HG03469 (cell line): ENCODE measurements around the gene MAG.

Experiments used
- ATAC-seq: cut with Tn5 transposase; IDR thresholded peaks from one replicate; pipeline ENCODE4 v1.9.1; 2021; ENCODE audit warnings: mild to moderate bottlenecking, moderate library complexity, moderate number of reproducible peaks; ENCODE audit not compliant: unreplicated experiment

Gene MAG

DNA sequence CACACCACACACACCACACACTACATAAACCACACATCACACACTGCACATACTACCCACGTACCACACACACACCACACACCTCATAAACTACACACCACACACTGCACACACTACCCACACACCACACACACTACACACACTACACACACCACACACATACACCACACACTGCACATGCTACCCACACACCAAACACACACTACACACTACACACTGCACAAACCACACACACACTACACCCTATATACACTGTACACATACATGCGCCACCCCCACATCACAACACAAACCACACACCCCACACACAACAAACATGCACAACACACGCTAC is 5.5 kb downstream of the MAG start:
- ATAC-seq, result no peak

DNA sequence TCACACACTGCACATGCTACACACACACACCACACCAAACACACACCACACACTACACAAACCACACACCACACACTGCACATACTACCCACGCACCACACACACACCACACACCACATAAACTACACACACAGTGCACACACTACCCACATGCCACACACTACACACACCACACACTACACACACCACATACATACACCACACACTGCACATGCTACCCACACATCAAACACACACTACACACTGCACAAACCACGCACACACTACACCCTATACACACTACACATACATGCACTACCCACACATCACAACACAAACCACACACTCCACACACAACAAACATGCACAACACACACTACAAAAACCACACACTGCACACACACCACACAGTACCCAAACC is 6.0 kb downstream of the MAG start:
- no peak for ATAC-seq

DNA sequence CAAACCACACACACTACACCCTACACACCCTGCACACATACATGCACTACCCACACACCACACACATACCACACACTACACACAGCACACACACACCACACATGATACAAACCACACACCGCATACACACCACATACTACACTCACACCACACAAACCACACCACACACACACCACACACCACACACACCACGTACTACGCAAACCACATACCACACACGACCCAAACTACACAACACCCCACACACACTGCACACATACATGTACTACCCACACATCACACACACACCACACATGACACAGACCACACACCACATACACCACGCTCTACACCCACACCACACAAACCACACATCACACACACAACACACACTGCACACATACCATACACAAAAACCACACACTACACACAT is 6.6 kb downstream of the MAG start:
- no peak for ATAC-seq

DNA sequence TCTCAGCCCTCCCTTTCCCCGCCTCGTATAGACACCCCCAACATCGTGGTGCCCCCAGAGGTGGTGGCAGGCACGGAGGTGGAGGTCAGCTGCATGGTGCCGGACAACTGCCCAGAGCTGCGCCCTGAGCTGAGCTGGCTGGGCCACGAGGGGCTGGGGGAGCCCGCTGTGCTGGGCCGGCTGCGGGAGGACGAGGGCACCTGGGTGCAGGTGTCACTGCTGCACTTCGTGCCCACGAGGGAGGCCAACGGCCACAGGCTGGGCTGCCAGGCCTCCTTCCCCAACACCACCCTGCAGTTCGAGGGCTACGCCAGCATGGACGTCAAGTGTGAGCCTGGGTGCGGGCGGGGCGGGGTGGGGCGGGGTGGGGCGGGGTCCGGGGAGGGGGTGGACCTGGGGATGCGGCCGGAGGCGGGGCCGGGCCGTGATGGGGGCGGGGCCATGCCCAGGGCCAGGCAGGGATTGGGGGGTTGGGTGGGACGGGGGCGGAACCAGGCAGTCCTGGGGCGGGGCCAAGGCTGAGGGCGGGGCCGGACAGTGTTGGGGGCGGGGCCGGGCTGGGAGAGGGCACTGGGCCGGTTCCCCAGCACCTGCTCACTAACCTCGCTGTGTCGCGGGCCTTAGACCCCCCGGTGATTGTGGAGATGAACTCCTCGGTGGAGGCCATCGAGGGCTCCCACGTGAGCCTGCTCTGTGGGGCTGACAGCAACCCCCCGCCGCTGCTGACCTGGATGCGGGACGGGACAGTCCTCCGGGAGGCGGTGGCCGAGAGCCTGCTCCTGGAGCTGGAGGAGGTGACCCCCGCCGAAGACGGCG is 7.8 kb downstream of the MAG start:
- no peak for ATAC-seq

DNA sequence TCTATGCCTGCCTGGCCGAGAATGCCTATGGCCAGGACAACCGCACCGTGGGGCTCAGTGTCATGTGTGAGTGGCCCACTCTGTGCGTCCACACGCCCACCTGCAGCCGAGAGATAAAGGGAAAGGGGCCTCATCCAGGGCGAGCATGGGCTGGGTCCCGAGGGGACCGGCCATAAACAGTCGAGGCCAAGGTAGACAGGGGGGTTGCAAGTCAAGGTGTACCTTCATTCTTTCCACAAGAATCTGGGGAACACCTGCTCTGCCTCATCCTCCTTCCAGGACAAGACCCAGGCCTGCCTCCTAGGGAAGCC is 8.3 kb downstream of the MAG start:
- no peak for ATAC-seq

DNA sequence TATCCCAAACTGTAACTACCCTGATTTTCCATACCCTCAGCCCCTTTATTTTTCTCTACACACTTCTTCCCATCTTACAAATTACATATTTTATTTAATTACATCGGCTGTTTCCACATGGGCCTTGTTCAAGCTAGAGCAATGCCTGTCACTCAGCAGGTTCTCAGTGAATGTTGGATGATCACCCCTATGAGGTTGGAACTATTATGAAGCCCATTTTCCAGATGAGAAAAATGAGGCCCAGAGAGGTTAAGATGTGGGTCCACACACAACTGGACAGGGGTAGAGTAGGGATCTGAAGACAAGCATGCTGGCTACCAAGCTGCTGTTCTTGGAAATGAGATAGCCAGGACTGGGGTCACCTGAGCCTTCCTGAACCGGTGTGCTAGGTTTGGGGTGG is 10.0 kb downstream of the MAG start:
- ATAC-seq, result no peak

DNA sequence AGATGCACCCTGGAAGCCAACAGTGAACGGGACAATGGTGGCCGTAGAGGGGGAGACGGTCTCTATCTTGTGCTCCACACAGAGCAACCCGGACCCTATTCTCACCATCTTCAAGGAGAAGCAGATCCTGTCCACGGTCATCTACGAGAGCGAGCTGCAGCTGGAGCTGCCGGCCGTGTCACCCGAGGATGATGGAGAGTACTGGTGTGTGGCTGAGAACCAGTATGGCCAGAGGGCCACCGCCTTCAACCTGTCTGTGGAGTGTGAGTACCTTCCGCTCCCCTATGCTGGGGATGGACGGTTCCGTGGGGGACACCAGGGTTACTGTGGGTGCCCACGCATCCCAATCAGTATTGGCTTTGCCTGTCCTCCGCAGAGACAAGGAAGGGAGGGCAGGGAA is 10.5 kb downstream of the MAG start:
- ATAC-seq, result no peak

DNA sequence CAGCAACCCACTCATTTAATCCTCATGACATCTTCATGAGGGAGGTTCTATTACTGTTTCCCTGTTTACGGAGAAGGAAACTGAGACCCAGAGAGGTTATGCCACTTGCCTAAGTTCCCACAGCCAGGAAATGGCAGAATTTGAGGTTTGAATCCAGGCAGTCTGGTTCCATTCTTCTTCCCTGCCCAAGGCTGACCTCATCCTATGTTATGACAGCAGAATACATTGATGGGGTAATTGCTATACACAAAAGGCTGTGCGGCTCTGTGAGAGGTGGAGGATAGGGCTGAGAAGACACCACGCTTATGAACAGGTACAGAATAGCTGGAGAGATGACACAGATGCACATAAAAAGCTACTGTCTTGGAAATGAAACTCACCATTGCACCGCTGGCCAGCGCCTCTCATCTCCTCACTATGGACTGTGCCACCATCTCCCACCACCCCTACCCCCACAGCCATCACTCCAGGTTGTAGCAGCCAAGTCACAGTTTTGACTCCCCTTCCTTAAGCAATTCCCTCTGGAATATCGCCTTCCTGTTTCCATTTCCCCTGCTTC is 11.5 kb downstream of the MAG start:
- no peak for ATAC-seq

DNA sequence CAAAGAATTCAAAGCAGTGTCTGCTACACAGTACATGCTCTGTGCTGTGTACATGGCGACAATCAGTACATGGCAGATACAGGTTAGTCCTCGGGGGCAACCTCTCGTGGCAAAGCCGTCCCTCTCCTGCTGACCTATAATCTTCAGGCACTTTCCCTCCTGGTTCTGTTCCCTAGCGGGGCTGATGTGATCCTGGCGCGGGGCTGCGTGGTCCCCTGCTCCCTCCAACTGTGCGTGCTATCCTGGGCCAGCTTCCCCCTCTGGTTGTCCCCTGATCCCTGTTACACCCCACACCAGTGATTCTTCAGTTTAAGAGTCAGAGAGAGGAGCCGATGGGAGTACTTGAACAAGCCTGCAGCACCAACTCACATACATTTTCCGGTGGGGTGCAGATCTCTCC is 12.1 kb downstream of the MAG start:
- ATAC-seq, result no peak

DNA sequence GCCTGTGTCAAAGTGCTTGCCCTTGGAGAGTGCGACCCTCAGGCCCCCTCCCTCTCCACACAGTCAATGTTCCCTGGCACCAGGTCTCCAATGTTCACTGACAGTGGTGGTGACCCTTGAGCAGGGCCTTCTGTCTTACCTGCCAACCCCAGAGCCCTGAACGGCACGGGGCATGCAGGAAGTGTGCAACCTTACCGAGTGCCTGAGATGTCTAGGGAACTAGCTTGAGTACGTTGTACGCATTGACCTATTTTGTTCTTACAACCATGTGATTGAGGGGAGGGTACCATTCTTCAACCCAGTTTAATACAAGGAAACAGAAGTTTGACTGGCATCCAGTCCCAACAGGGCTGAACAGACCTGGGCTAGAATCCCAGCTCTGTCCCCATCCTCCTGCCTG is 13.2 kb downstream of the MAG start:
- no peak for ATAC-seq

DNA sequence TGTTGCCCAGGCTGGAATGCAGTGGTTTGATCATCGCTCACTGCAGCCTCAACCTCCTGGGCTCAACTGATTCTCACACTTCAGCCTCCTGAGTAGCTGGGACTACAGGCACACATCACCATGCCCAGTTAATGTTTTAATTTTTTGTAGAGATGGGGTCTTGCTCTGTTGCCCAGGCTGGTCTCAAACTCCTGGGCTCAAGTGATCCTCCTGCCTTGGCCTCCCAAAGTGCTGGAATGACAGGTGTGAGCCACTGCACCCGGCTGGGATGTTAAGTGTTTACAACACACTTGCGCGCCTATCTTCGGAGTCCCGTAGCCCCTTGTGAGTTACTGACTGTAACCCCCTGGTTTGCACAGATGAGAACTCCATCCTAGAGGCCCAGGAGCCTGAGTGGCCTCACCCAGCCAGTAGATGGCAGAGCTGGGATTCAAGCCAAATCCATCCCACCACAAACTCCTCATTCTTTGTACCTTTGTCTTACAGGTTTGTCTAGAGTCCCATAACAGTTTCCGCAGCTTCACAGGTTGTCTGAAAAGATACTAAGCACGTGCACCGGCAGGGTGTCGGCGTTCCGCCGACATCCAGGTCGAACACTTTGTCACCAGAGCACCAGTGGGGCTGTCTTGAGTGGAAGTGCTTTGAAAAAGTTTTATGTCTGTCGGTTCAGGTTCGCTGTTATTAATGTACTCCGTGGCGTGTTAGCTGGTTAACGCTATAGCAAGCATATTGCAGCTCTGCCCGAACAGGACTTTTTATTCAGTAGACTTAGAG is 14.7 kb downstream of the MAG start:
- ATAC-seq, result no peak

DNA sequence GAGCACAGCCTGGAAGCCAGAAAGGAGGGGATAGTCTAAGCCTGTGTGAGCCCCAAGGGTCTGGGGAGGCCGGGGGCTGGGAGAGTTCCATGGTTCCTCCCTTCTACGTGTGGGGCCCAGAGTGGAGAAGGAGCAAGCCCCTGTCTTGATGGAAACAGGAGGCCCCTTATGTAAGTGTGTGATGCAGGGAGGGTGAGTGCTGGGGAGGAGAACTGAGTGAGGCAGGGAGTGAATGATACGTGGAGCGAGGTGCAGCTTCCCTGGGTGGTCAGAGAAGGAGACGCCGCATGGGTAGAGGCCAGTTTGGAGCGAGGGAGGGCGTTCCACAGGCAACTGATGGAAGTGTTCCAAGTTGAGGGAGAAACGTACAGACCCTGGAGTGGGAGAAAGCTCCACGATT is 16.0 kb downstream of the MAG start:
- ATAC-seq, result no peak

DNA sequence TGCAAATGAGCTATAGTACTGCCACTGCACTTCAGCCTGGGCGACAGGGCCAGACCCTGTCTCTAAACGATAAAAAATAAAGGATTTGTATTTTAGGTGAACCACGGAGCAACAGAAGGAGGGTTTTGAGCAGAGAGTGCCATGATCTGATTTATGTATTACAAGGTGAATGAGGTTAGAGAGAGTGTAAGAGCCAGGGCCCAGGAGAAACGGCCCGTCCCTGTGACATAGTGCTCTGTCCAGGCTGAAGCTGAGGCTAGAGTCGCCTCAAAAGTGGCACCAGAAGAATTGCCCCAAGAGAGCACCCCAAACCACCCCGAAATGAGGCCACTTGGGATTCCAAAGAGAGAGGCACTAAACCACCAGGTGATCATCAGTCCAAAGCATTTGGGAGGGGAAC is 16.9 kb downstream of the MAG start:
- ATAC-seq, result no peak

DNA sequence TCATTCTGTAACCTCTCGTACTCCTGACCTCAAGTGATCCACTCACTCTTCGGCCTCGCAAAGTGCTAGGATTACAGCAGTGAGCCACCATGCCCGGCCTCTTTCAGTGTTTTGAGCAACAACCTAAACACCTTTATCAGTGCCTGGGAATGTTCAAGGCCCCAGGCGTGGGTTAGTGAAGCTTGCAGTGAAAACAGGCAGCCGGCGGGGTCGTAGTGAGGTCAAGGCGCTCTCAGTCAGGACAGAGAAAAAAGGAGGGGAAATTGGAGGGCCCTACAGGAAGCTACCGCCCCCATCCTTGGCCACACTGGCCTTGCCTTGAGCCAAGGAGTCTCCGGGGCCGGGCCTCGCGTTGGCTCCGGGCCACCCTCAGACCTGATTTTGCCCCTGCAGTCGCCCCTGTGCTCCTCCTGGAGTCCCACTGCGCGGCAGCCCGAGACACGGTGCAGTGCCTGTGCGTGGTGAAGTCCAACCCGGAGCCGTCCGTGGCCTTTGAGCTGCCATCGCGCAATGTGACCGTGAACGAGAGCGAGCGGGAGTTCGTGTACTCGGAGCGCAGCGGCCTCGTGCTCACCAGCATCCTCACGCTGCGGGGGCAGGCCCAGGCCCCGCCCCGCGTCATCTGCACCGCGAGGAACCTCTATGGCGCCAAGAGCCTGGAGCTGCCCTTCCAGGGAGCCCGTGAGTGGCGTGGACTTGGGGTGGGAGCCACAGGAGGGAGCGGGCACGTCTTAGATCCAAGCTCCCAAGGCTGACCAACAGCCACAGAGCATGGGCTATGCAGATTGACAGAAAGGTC is 17.7 kb downstream of the MAG start:
- ATAC-seq, result no peak

DNA sequence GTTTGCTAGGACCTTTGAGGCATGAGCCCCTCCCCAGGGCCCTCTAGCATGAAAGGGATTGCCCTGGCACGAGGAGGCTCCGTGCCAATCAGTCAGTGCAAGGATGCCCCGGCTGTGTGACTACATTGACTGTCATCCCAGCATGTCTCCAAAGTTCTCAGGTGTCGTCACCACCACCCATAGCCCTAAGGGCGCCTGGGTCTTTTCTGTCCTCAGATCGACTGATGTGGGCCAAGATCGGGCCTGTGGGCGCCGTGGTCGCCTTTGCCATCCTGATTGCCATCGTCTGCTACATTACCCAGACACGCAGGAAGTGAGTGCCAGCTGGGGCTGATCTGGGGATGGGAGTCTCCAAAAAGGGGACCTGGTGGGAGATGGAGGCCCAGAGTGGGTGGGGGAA is 18.4 kb downstream of the MAG start:
- ATAC-seq, result no peak

DNA sequence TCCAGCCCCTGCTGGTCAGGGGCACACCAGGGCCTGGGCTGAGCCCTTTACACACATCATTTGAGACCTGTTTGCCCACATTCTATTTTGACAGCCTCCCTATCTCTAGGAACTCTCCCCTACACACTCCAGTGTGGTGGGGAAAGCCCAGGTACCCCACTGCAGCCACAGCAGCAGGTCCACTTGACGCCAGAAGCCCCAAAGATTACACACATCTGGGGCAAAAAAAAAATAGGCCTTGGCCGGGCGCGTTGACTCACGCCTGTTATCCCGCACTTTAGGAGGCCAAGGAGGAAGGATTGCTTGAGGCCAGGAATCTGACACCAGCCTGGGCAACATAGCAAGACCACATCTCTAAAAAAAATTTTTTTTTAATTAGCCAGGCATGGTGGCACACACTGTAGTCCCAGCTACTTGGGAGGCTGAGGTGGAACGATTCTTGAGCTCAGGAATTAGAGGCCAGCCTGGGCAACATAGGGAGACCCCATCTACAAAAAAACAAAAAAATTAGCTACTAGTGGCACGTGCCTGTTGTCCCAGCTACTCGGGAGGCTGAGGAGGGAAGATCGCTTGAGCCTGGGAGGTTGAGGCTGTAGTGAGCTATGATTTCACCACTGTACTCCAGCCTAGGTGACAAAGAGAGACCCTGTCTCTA is 19.0 kb downstream of the MAG start:
- no peak for ATAC-seq

DNA sequence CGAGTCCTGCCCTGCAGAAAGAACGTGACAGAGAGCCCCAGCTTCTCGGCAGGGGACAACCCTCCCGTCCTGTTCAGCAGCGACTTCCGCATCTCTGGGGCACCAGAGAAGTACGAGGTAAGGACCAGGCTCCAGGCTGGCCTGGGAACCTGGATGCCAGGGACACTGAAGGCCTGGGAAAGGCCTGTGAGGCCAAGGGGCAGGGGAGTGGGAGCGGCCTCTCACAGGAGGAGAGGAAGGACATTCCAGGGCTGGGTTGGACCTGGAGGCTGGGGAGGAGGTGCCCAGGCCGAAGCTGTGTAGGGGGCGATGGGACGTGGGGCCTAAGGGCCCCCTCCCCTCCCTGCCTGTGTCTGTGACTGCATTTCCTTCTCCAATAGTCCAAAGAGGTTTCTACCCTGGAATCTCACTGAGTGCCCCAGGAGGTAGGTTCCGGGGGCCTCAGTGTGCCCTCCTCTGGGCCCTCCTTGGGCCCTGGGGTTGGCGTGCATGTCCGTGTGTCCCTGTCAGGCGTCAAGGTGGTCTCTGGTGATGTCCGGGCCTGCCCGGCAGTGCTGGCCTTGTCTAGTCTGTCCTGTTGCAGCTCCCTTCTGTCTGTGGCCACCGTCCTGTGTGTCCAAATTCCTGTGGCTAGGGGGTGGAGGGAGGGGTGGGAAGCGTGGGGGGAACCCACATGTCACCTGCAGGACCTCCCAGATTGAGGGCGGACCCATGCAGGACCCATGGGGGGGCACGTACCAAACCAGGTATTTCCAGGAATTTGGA is 20.1 kb downstream of the MAG start:
- no peak for ATAC-seq

DNA sequence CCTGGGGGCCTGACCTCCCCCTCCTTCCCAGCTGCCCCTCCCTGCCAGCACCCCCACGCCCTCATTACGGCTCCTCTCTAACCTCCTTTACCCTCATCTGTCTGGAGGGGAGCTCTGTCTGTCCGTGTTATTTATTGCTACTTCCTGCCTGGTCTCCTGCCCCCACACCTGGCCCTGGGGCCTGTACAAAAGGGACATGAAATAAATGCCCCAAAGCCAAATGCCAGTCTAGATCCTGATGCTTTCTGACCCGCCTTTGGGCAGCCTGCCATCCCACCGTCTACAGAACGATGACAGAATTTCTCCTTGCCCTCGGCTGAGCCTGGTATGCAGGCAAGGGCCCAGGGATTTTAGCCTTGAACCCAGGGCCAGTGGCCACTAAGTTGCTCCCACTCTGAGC is 21.6 kb downstream of the MAG start:
- ATAC-seq, result no peak

DNA sequence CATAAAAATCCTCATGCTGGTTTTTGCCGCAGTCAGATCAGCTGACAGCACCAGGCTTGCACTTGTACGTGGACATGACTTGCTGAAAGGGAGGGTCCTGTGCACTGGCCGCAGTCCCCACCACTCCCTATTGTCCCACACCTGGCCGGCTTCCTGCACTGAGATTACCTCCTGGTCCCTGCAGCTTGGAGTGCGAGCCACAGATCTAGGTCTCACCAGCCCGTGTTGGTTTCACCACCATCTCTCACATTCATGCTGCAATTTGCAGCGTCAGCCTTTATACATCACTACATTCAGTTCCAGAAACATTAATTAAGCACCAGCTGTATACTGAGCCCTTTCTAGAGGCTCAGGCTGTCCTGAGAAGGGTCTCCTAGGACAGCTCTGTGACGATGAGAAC is 22.1 kb downstream of the MAG start:
- no peak for ATAC-seq

DNA sequence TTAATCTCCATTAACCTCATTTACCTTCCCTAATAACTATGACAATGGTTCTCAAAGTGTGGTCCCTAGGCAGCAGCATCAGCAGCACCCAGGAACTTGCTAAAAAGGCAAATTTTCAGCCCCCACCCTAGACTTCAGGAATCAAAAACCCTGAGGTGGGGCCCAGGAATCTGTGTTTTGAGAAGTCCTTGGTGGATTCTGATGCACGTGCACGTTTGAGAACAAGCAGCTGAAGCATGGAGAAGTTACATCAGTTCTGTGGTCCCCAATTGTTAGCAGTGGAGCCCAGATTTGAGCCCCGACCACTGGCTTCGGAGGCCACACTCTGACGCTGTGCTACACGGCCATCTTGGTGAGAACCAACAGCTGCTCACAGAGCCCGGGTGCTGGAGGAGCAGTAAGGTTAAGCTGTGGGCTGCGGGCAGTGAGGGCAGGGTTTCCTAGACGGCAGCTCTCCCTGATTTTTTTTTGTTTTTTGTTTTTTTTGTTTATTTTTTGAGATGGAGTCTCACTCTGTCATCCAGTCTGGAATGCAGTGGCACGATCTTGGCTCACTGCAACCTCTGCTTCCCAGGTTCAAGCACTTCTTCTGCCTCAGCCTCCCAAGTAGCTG is 23.0 kb downstream of the MAG start:
- ATAC-seq, result no peak
